GM19193 (cell line): ENCODE measurements around the gene SOX6.

Experiments used
- POLR2A ChIP-seq: IDR thresholded peaks from 4 replicates; pipeline ENCODE4 v1.6.1; 2011; ENCODE audit not compliant: insufficient read depth, insufficient read length; ENCODE audit errors: extremely low read depth

The SOX6 gene

GRCh38 chr11:15963266-15963665, 393.1 kb downstream of the SOX6 start:
- TF ChIP-seq POLR2A, result no peak

DNA sequence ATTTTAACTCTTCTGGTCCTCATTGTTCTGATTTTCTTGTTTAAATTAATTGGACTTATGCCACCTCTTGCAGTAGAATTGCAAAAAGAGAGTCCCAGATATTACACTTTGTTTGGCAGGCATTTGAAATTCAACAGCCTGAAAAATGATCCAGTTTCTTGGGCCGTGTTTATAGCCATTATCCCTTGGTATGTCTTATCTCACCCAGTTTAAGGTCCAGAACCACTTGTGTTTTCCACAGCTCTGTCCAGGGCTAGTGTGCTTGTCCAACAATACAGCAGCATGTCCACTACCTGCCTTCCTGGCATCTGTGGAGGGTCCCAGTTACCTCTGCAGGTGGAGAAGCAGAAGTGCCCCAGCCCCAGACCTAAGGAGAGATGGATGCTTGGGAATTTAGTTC, 397.4 kb downstream of the SOX6 start:
- no peak for TF ChIP-seq POLR2A

DNA sequence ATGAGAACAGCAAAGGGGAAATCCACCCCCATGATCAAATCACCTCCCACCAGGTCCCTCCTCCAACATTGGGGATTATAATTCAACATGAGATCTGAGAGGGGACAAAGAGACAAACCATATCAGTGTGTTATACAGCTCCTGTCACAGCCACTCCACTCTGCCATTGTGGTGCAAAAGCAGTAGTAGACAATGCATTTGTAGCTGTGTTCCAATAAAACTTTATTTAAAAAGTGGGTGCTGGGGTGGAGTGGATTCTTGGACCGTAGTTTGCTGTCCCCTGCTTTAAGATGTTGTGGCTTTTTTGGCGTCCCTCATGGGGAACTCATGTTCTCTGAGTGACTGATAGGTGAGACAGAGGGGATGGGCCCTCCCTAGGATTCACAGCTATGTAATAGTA, 399.1 kb downstream of the SOX6 start:
- TF ChIP-seq POLR2A, result no peak

DNA sequence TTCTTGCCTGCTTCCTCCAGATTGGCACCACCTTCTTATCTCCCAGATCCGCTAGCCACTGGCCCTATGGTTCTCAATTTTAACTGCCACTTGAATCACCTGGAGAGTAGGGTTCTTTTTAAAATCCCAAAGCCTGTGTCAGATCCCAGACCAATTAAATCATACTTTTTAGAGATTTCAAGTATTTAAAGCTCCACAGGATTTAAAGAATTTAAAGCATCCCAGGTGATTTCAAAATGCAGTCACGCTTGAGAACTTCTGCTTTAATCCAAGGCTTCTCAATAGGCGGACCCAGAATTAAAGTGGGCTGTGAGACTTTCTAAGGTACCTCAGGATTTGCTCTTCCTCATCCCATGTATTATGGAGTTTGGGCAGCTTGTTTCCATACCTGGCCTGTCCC, 400.0 kb downstream of the SOX6 start:
- TF ChIP-seq POLR2A, result no peak

DNA sequence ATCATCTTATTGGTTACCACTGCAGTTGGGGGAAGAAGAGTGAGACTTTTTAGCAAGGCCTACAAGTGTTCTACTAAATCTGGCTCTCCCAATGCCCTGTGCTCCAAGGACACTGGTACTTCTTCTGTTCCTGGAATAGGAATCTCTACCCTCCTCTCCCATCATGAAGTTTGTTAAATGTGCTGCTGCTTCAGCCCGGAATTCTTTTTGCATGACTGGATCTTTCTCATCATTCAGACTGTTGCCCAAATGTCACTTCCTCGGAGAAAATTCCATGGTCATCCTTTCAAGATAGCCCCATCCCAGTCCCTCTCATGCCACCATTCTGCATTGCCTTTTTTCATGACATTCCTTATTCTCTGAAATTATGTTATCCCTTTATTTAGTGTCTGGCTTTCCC, 400.8 kb downstream of the SOX6 start:
- TF ChIP-seq POLR2A, result no peak

DNA sequence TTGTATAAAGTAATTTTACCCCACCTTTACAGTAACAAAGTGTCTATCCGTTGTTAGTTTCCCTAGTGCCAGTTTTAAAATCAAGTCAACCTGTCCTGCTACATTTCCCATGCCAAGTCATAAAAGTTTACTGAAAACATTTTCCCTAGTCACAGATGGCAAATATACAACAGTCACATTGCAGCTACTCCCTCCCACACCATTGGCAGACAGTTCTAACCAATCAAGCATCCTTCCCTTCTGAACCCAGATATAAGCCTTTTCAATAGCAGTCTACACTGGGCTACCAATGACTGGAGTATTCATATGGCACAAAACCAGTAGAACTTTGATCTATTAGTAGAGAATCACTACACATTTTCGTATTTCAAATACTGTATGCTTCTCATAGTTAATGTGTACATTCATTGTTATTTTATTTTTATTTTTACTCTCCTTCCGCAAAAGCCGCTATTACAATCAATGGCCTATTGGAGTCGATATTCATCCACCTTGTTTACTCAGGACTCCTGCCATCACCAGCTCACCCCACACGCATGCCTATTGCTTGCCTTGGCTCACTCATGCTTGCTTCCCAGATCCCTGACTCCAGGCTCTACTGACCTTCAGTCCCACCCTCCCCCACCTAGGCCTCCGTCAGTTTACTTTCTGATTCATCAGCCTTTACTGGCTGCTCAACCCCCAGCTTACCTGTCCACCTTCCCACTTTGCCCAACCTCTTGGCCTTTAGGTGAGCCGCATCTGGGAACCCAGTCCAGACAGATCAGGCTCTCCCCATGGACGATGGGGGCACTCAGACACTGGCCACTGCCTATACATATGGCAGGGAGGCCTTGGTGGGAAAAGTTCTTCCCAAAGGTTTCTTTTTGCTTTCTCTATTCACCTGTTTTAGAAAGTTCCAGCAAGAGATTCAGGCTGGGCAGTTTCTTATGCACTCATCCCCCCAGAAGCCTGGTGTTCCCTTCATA, 408.4 kb downstream of the SOX6 start:
- no peak for TF ChIP-seq POLR2A

GRCh38 chr11:15945726-15946125, 410.6 kb downstream of the SOX6 start:
- TF ChIP-seq POLR2A, result no peak

DNA sequence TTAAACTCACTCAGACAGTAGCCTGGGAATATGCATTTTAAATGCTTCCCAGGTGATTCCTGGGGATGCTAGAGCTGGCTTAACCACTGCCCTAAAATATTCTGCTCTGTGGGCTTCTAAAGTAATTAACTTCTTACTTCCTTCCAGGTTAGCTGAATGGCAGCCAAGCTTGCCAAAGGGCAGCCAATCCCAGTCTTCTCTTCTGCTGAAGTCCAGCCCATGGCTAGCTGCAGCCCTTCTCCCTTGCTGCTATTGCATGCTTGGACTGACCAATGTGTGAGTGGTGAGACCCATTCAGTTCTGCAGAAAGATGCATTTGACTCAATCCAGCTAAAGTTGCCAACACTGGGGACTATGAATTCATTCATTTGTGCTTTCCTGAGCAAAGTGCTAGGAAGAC, 411.9 kb downstream of the SOX6 start:
- TF ChIP-seq POLR2A, result no peak

DNA sequence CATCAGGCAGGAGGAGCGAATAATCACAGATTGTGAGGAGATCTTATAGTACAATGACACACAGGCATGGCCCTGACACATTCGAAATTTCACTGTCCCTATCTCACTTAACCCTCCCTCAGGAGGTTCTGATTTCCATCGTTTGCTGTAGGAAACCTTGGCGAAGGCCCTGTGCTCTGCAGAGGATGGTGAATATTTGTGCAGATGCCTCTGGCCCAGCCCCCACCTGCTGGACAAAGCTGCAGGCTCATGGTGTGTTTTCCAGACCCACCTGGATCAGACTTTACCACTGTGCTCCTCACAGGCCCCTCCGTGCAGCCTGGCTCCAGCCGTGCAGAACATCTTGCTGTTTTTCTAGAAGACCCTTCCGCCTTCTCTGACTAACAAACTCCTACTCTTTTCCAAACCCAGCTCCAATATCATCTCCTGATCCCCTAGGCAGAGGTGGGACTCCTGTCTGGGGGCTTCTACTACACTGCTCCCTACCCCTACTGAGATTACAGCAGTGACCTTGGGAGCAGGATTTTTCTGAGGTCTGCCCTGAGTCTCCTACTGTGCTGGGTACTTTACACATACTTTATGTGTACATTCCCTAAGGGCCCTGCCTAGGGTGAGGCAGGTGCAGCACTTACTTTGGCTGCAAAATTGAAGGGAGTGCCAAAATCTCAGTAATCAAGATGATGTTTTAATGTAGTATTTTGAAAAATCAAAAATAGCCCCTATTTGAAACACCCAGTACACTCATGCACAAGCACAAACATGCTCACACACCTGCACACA, 412.7 kb downstream of the SOX6 start:
- TF ChIP-seq POLR2A, result no peak

DNA sequence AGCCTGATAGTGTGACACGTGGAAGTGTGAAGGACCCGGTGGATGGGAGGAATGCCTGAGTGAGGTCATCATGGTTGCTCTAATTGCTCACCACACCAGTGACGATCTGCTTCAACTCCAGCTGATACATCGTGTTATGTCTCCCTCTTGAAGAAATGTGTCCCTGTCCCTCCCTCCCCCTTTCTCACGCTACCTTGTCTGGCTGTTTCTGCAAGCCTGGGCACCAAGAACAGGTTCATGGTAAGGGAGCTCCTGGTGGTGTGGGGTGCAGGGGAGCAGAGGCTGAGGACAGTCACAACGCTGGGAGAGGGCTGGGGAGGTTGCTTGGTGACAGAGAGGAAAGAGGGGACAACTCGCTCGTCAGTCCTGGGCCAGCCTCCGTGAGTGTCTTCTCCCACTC, 413.4 kb downstream of the SOX6 start:
- no peak for TF ChIP-seq POLR2A

- TF ChIP-seq POLR2A, result no peak
Observed at GRCh38 chr11:15942126-15942525, 414.2 kb downstream of the SOX6 start.

GRCh38 chr11:15941206-15941770, 415.1 kb downstream of the SOX6 start:
- no peak for TF ChIP-seq POLR2A

GRCh38 chr11:15940462-15941205, 415.7 kb downstream of the SOX6 start:
- no peak for TF ChIP-seq POLR2A

GRCh38 chr11:15938983-15939382, 417.4 kb downstream of the SOX6 start:
- no peak for TF ChIP-seq POLR2A

DNA sequence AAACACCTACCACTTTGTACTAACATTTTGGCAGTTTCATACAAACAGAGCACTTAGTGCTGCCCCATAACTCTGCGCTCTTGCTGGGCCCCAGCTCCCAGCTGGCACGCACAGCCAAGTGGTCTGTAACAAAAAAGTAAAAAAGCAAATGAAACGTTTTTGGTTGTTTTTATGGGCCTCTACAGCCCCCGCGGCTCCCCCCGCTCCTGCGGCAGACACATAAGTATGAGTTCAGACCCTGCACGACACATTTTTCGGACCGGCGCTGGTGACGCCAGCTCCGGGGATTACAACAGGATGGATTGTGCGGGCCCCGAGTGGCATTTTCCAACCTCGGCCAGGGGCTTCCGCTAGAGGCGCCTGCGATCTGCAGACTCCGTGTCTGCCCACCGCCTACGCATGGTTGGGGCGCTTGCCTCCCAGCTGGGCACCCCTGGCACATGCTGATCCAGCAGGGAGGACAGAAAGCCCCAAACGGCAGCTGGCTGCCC, 418.2 kb downstream of the SOX6 start:
- no peak for TF ChIP-seq POLR2A

DNA sequence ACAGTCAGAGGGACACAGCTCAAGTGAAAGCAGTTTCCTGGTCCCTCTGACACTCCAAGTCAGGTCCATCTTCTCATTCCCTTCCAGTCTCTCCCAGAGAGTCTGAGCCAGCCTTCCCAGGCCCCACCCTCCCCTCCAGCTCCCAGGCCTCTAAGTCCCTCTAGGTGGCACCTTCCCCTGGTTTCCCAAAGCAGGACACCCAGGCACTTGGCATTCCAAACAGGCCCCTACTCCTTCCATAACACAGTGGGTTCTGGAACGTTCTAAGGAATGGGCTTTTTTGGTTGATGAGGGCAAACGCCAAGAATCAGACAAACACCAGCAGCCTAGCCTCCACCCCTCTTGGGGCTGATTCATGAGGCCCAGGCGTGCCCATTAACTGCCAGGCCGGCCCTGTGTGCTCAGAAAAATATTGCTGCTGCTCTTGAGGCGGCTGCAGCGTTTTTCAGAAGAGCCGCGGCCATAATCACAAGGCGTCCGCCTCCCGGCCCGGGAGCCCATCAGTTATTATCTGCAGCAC, 418.7 kb downstream of the SOX6 start:
- no peak for TF ChIP-seq POLR2A
